DOHH2 (cell line): ENCODE data around the gene OR2A14.

Source experiments
- H3F3A ChIP-seq: fragments of 200-600 bp; sonication (generic), shearing (Covaris generic); 2 replicates; pipeline ENCODE4 v1.6.0; 2016; ENCODE audit warnings: antibody characterized with exemption, mild to moderate bottlenecking; ENCODE audit not compliant: control insufficient read depth, insufficient read depth
- H3K27ac ChIP-seq: fragments of 200-600 bp; sonication (generic); 2 replicates; pipeline ENCODE4 v1.5.1; 2014; ENCODE audit warnings: low read depth, mild to moderate bottlenecking, low read length, moderate library complexity
- H3K27me3 ChIP-seq: fragments of 200-600 bp; sonication (generic); 2 replicates; pipeline ENCODE4 v1.6.1; 2014; ENCODE audit warnings: mild to moderate bottlenecking, low read length, mixed read lengths; ENCODE audit not compliant: control insufficient read depth
- H3K36me3 ChIP-seq: fragments of 200-600 bp; sonication (generic); 2 replicates; pipeline ENCODE4 v1.6.1; 2014; ENCODE audit warnings: mild to moderate bottlenecking, low read length, moderate library complexity, mixed read lengths; ENCODE audit not compliant: control insufficient read depth
- H3K4me1 ChIP-seq: fragments of 200-600 bp; sonication (generic); 2 replicates; pipeline ENCODE4 v1.6.1; 2014; ENCODE audit warnings: mild to moderate bottlenecking, low read length, mixed read lengths; ENCODE audit not compliant: control insufficient read depth
- H3K4me2 ChIP-seq: fragments of 200-600 bp; sonication (generic); 2 replicates; pipeline ENCODE4 v1.6.0; 2014; ENCODE audit warnings: mild to moderate bottlenecking, low read length, moderate library complexity
- H3K4me3 ChIP-seq: fragments of 200-600 bp; sonication (generic); 2 replicates; pipeline ENCODE4 v1.5.1; 2014; ENCODE audit warnings: mild to moderate bottlenecking, low read length, mixed read lengths
- H3K79me2 ChIP-seq: fragments of 200-600 bp; sonication (generic); 2 replicates; pipeline ENCODE4 v1.6.1; 2014; ENCODE audit warnings: mild to moderate bottlenecking, low read length, mixed read lengths; ENCODE audit not compliant: control insufficient read depth
- H3K9me2 ChIP-seq: fragments of 200-600 bp; sonication (generic); replicated peaks from 2 replicates; pipeline ENCODE4 v1.6.1; 2014; ENCODE audit warnings: mild to moderate bottlenecking, low read length, mixed read lengths; ENCODE audit not compliant: control insufficient read depth
- H3K9me3 ChIP-seq: fragments of 200-600 bp; sonication (generic); 2 replicates; pipeline ENCODE4 v1.6.1; 2014; ENCODE audit warnings: antibody characterized with exemption, low read length, mixed read lengths; ENCODE audit not compliant: control insufficient read depth, insufficient read depth
- H4K20me1 ChIP-seq: fragments of 200-600 bp; sonication (generic); 2 replicates; pipeline ENCODE4 v1.6.0; 2014; ENCODE audit warnings: low read depth, mild to moderate bottlenecking, antibody characterized with exemption, low read length, moderate library complexity; ENCODE audit not compliant: control insufficient read depth, insufficient read depth
- CTCF ChIP-seq: fragments of 200-600 bp; sonication (generic); IDR thresholded peaks from one replicate; pipeline ENCODE4 v1.5.1; 2014; ENCODE audit warnings: antibody characterized with exemption, mild to moderate bottlenecking, low read depth, low read length; ENCODE audit not compliant: poor library complexity, severe bottlenecking
- EZH2phosphoT487 ChIP-seq: fragments of 200-600 bp; sonication (generic); IDR thresholded peaks from 2 replicates; pipeline ENCODE4 v1.6.1; 2017; ENCODE audit warnings: borderline replicate concordance, mild to moderate bottlenecking, antibody characterized with exemption, low read length, moderate library complexity, mixed read lengths

The OR2A14 gene

GRCh38 chr7:144100607-144101006, 22.4 kb upstream of the OR2A14 start:
- H3K27ac ChIP-seq = no peak overlapping the region
- H4K20me1 ChIP-seq = no peaks in the 10 kb centered on the region
- no peak overlapping the region for H3K4me3 ChIP-seq
- TF ChIP-seq EZH2phosphoT487 = no peak
- TF ChIP-seq CTCF = no peak
- no peaks in the 10 kb centered on the region for H3K36me3 ChIP-seq
- H3K9me2 ChIP-seq = no peaks in the 10 kb centered on the region; the same call in 1 of the 2 replicates
- H3F3A ChIP-seq = no peaks in the 10 kb centered on the region
- no peaks in the 10 kb centered on the region for H3K79me2 ChIP-seq
- no peaks in the 10 kb centered on the region for H3K4me1 ChIP-seq
- H3K9me3 ChIP-seq = peaks cover 3% of the 10 kb centered on the region; the same call in 1 of the 2 replicates
- no peak overlapping the region for H3K4me2 ChIP-seq
- H3K27me3 ChIP-seq = no peaks in the 10 kb centered on the region

GRCh38 chr7:144102041-144102440, 20.9 kb upstream of the OR2A14 start:
- no peaks in the 10 kb centered on the region for H3K9me3 ChIP-seq
- H3K9me2 ChIP-seq = no peaks in the 10 kb centered on the region; the same call in 1 of the 2 replicates
- H3K27me3 ChIP-seq = no peaks in the 10 kb centered on the region
- TF ChIP-seq EZH2phosphoT487 (no peak), CTCF (no peak)
- no peaks in the 10 kb centered on the region for H3K4me1 ChIP-seq
- no peaks in the 10 kb centered on the region for H4K20me1 ChIP-seq
- no peak overlapping the region for H3K4me2 ChIP-seq
- no peaks in the 10 kb centered on the region for H3K79me2 ChIP-seq
- H3K4me3 ChIP-seq = no peak overlapping the region
- no peaks in the 10 kb centered on the region for H3F3A ChIP-seq
- H3K36me3 ChIP-seq = no peaks in the 10 kb centered on the region
- H3K27ac ChIP-seq = no peak overlapping the region

GRCh38 chr7:144105211-144105610, 17.8 kb upstream of the OR2A14 start:
- H4K20me1 ChIP-seq = no peaks in the 10 kb centered on the region
- no peak overlapping the region for H3K4me3 ChIP-seq
- H3K9me3 ChIP-seq = no peaks in the 10 kb centered on the region
- no peak overlapping the region for H3K27ac ChIP-seq
- no peaks in the 10 kb centered on the region for H3K4me1 ChIP-seq
- no peaks in the 10 kb centered on the region; the same call in 1 of the 2 replicates for H3K9me2 ChIP-seq
- no peaks in the 10 kb centered on the region for H3F3A ChIP-seq
- TF ChIP-seq CTCF (no peak), EZH2phosphoT487 (no peak)
- H3K4me2 ChIP-seq = no peak overlapping the region
- no peaks in the 10 kb centered on the region for H3K79me2 ChIP-seq
- H3K27me3 ChIP-seq = no peaks in the 10 kb centered on the region
- no peaks in the 10 kb centered on the region for H3K36me3 ChIP-seq

GRCh38 chr7:144109283-144109682, 13.7 kb upstream of the OR2A14 start, which contains the start of gene OR2A2:
TSS of gene OR2A2 (plus strand) at chr7:144109583. CDS start at chr7:144109583, 0 bp downstream.
- H3K27ac ChIP-seq = no peak within 1 kb of the TSS
- no peak within 1 kb of the TSS for H3K4me2 ChIP-seq
- H3F3A ChIP-seq = no peaks in the 10 kb centered on the region
- H3K36me3 ChIP-seq = no peaks in the 10 kb centered on the region
- no peaks in the 10 kb centered on the region for H3K9me3 ChIP-seq
- no peaks in the 10 kb centered on the region for H4K20me1 ChIP-seq
- no peaks in the 10 kb centered on the region for H3K4me1 ChIP-seq
- H3K79me2 ChIP-seq = no peaks in the 10 kb centered on the region
- TF ChIP-seq CTCF (no peak), EZH2phosphoT487 (no peak)
- H3K4me3 ChIP-seq = no peak within 1 kb of the TSS
- no peaks in the 10 kb centered on the region for H3K27me3 ChIP-seq
- H3K9me2 ChIP-seq = no peaks in the 10 kb centered on the region
